Measurements from ENCODE around the gene PDE3B.
A peak's percentile ranks its signal among the peaks of the same experiment; 100 is the strongest.
"Not testable (repeated sequence)": the region's sequence is repeated elsewhere in the genome, so short reads cannot be mapped to it uniquely, and the experiment has no call there.

Gene PDE3B

GRCh38 chr11:14643697-14644225 is at the start of gene PDE3B:
Gene PDE3B (plus strand): TSS chr11:14643804. CDS start chr11:14644076, 272 bp downstream.
- peak; percentile 72 for DNase-seq (ENCODE audit: low read depth)

GRCh38 chr11:14595261-14595660 is 48.3 kb upstream of the PDE3B start:
- DNase-seq (ENCODE audit: low read depth), result not testable (repeated sequence)

GRCh38 chr11:14607713-14608112 is 35.9 kb upstream of the PDE3B start:
- DNase-seq (ENCODE audit: low read depth), result no peak

GRCh38 chr11:14609902-14610301 is 33.7 kb upstream of the PDE3B start:
- DNase-seq (ENCODE audit: low read depth), result no peak

GRCh38 chr11:14611939-14612338 is 31.7 kb upstream of the PDE3B start:
- DNase-seq (ENCODE audit: low read depth), result no peak

GRCh38 chr11:14612694-14613093 is 30.9 kb upstream of the PDE3B start:
- DNase-seq (ENCODE audit: low read depth), result no peak

GRCh38 chr11:14614091-14614622 is 29.4 kb upstream of the PDE3B start:
- DNase-seq (ENCODE audit: low read depth), result no peak

GRCh38 chr11:14617241-14618027 is 26.2 kb upstream of the PDE3B start:
- DNase-seq (ENCODE audit: low read depth), result no peak

- DNase-seq (ENCODE audit: low read depth), result no peak
These were observed 25.5 kb upstream of the PDE3B start for GRCh38 chr11:14618060-14618459.

- no peak for DNase-seq (ENCODE audit: low read depth)
These were observed 23.7 kb upstream of the PDE3B start for GRCh38 chr11:14619603-14620531.

- no peak for DNase-seq (ENCODE audit: low read depth)
These were observed 21.2 kb upstream of the PDE3B start for GRCh38 chr11:14622223-14622954.

GRCh38 chr11:14623036-14623435 is 20.6 kb upstream of the PDE3B start:
- DNase-seq (ENCODE audit: low read depth), result no peak

GRCh38 chr11:14625586-14626205 is 17.9 kb upstream of the PDE3B start:
- no peak for DNase-seq (ENCODE audit: low read depth)

- no peak for DNase-seq (ENCODE audit: low read depth)
These were observed 17.0 kb upstream of the PDE3B start for GRCh38 chr11:14626650-14627049.

- DNase-seq (ENCODE audit: low read depth), result not testable (repeated sequence)
These were observed 9.9 kb upstream of the PDE3B start for GRCh38 chr11:14633506-14634224.

GRCh38 chr11:14634813-14635212 is 8.8 kb upstream of the PDE3B start:
- no peak for DNase-seq (ENCODE audit: low read depth)

- DNase-seq (ENCODE audit: low read depth), result no peak
These were observed 8.1 kb upstream of the PDE3B start for GRCh38 chr11:14635546-14635945.

- DNase-seq (ENCODE audit: low read depth), result no peak
These were observed 7.5 kb upstream of the PDE3B start for GRCh38 chr11:14636119-14636518.

GRCh38 chr11:14637868-14638409 is 5.7 kb upstream of the PDE3B start:
- DNase-seq (ENCODE audit: low read depth), result no peak

- DNase-seq (ENCODE audit: low read depth), result peak; percentile 74
These were observed 5.0 kb upstream of the PDE3B start for GRCh38 chr11:14638561-14638960.
